SIG-M5 treated with dmso at 0.1 percent for 504 hours (cell line): ENCODE data around the gene SLC7A10.
A peak's percentile ranks its signal among the peaks of the same experiment; 100 is the strongest.

Experiments used
- DNase-seq: peaks from one replicate; lab custom pipeline; 2025; ENCODE audit not compliant: unreplicated experiment; lab: John Stamatoyannopoulos, UW

The SLC7A10 gene

DNA sequence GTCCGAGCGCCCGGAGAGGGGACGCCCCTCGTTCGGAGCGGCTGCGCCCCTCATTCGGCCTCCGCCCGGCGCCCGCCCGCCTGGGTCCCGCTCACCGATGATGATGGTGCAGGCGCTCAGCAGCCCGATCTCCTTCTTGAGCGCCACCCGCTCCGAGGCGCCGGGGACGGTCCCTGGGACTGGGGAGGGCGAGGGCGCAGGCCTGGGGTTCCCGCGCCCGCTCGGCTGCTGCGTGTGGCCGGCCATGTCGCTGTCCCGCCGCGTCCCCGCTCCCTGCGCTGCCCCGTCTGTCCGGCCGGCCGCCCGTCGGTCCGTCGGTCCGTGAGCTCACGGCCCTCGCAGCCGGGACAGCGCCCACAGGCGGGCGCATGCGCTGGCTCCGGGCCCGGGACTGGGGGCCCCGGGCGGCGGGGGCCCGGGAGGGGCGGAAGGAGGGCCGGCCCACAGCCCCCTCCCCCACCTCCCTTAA, at the start of gene SLC7A10:
SLC7A10 (minus strand) TSS at position 393 of the 469 bp plus-strand sequence; CDS start at position 246, 147 bp downstream.
- no peak for DNase-seq

DNA sequence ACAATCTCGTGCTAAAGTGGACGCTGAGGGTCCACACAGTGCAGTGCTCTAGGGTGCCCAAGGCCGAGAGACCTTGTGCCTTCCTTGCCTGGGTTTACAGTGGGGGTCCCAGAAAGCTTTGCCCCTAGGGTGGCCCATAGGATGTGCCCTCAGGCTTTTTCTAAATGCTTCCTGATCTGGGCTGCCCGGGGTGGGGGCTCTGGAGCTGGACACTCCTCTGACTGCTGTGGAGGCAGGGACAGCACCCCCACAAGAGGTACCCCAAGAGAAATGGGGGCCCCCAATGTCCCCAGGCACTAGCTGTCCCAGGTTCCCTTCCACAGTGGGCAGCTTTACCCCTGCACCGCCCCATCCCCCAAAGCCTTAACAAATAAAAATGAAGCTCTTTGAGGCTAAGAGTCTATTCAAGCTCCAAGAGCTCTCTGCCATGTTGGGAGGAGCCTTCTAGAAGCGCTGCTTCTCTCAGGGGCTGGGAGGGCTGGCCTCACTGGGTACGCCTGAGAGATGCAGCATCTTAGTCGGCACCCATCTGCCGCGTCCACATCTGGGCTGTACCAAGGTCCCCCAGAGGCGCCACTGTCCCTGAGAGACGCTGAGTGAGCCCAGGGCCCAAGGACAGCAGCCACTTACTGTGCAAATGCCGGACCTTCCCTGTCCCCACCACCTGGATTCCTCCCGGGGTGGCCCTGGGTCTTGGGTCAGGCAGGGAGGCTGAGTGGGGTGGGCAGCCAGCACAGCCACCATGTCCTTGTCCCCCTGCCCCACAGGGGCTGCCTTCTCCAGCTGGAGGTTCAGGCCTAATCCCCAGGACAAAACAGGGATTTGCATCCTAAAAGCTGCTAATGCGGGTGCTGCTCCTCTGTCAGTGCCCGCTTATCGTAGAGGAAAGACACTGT, 49.3 kb upstream of the SLC7A10 start:
- DNase-seq, result no peak

DNA sequence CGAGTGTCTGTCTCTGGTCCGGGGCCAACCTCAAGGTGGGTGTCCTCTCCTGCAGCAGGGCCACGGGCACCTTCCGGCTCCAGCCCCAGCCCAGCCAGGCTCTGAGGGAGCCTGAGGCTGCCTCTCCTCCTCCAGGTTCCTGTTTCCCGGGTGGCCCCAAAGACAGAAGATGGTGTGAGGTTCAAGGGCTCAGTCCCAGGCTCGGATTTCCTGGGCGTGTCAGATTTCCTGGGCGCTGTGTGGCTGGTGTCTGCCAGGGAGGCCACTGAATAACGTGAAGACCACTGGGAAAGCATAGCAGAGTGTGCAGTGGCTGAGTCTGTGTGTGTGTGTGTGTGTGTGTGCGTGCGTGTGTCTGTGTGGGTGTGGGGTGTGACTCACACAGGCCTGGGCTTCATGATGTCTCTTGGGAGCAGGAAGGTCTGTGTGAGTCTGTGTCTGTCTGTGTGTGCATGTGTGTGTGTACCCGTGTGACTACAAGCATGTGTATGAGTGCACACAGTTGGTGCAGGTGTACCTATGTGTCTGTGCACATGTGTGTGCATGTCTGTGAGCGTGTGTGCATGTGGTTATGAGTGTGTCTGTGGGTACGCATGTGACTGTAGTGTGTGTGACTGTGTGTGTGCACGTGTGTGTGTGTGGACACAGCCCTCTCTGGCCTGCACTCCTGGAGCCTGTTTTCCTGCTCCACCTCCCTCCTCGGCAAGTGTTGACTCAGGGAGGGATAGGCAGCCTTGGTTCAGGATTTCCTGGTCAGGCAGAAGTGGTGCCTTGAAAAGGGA, 48.4 kb upstream of the SLC7A10 start:
- peak; percentile 53 for DNase-seq

GRCh38 chr19:33273065-33273736, 47.6 kb upstream of the SLC7A10 start:
- DNase-seq, result no peak

DNA sequence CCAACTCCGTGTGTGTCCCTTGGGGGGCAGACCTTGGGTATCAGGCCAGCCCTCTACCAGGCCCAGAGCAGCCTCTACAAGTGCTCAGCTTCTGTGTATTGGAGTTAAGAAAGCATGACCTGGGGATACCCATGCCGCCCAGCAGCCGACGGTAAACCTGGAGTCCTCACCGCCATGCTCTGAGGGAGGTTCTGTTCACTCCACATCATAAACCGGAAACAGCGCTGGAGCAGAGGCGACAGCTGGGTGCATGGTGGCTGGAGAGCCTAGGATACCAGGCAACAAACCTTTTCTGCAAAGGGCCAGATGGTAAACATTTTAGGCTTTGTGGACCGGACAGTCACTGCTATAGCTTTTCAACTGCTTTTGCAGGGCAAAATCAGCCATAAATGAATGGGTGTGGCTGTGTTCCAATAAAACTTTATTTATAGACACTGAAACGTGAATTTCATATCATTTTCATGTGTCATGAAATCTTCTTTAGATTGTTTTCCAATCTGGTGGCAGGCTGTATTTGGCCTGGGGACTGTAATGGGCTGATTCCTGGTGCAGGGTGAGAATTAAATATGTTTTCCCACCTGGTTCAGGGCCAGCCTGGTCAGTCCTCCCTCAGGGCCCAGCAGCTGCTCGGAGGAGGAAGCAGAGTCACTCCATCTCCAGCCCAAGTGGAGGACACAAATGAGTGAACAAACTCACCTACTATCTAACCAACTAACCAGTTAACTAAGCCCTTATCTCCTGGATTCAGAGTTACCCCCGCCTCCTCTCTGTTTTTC, 45.8 kb upstream of the SLC7A10 start:
- DNase-seq, result no peak

DNA sequence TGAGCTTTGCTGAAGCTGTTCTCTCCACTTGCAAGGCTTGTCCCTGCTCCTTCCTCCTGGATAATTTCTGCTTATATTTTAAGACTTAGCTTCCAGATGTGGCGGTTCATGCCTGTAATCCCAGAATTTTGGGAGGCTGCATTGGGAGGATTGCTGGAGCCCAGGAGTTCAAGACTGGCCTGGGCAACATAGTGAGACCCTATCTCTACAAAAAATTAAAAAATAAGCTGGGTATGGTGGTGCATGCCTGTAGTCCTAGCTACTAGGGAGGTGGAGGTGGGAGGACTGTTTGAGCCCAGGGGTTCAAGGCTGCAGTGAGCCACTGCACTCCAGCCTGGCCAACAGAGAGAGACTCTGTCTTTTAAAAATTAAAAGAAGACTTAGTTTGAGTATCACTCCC, 45.1 kb upstream of the SLC7A10 start:
- no peak for DNase-seq

- no peak for DNase-seq
Measured at GRCh38 chr19:33269016-33269415, 43.4 kb upstream of the SLC7A10 start.

- peak; percentile 76 for DNase-seq
Measured at GRCh38 chr19:33268162-33268991, 42.7 kb upstream of the SLC7A10 start.

GRCh38 chr19:33267706-33268105, 42.1 kb upstream of the SLC7A10 start:
- DNase-seq, result peak; percentile 61

DNA sequence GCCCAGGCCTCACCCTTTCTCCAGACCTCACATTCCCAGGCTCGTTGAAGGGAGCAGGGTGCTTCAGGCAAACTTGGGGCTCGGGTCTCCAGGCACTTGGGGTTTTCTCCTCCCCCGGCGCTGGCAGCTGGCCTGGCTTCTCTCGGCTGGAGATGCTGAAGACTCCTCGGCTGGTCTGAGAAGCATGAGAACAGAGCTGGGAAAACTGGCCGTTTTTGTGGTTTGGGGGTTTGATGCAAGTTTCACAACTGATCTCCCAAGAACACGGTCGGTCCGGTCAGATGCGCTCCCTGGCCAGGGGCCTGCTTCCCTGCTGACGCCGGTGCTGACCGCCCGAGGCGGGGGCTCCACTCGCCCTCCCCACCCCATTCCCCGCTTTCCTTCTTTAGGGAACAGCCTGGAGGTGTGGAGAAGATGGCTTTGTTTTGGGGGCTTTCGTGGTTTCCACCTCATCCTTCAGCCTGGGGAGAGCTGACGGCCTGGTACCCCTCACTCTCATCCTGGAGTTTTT, 41.4 kb upstream of the SLC7A10 start:
- peak; percentile 71 for DNase-seq

GRCh38 chr19:33264881-33265445, 39.3 kb upstream of the SLC7A10 start:
- no peak for DNase-seq

GRCh38 chr19:33263325-33264023, 37.8 kb upstream of the SLC7A10 start:
- peak; percentile 49 for DNase-seq

GRCh38 chr19:33261511-33262189, 36.0 kb upstream of the SLC7A10 start:
- peak; percentile 67 for DNase-seq

DNA sequence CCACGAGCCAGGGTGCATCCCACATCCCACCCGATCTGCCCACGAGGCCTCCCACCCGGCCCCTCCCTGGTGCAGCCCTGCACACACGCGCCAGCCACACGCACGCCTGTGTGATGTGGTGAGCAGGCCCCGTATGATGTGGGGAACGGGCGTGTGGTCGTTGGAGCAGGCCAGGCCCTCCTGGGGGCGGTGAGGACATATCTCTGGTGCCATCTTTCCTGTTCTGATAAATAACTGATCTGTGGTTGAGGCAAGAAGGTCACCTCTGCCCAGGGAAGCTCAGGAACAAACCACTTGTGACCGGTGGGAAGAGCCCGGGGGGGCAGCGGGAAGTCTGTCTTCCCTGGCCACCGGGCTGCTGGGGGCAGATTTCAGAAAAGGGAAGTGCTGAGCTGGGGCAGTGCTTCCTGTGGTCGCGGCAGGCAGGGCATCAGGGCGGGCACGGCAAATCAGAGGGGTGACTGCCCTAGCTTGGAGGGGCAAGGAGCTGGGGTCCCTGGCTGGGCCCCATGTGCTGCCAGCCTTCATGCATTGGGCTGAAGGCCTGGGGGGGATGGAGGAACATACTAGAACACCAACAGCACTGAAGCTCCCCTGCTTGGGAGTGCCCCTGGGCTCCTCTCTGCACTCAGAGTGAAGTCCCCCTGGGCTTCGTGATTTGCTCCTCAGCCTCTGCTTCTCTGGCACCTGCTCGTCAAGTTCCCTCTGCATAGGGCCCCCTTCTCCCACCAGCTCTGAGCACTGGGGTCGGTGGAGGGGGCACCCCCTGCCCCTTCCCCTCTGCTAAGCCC, 35.2 kb upstream of the SLC7A10 start:
- DNase-seq, result peak; percentile 83

GRCh38 chr19:33259539-33259938, 33.9 kb upstream of the SLC7A10 start:
- DNase-seq, result peak; percentile 66

GRCh38 chr19:33257828-33258227, 32.2 kb upstream of the SLC7A10 start:
- DNase-seq, result no peak

DNA sequence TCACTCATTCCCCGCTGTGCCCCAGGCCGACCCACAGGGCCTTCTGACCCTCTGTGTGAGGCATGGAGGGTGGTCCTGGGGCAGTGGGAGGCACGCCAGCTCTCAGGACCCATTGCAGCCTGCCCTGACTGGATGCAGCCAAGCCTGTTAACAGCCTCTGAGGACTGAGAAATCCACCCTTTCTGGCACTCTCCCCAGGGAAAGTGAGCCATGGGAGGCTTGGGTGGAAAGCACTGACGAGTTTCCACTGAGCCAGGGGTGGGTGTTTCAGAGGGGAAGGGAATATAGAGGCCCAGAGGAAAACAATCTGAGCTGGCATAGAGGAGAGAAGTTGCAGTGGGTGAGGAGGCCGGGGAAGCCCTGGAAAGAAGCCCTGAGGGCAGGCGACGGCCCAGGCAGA, 30.6 kb upstream of the SLC7A10 start:
- DNase-seq, result no peak
